A673 (cell line): ENCODE data around the gene ADRM1. TPM values are rescaled to one million over a fixed set of nuclear protein-coding genes. Genes with fewer than 3 reads are reported as not detected.

Source experiments
- BruUV-seq: library from RNA; stranded (reverse); fragments of 400-500 nt; replicated peaks from 2 replicates; lab custom pipeline; 2021; lab: Mats Ljungman, UMichigan
- CTCF ChIA-PET: fragments of 300-600 bp; sonication (Branson Sonifier 250); formaldehyde crosslinking; loops from one replicate; lab custom pipeline; 2022; ENCODE audit warnings: antibody characterized with exemption; lab: Charles Lee
- POLR2A ChIA-PET: fragments of 300-600 bp; sonication (Branson Sonifier 250); formaldehyde crosslinking; loops from one replicate; lab custom pipeline; 2022; ENCODE audit warnings: antibody characterized with exemption; ENCODE audit not compliant: low non-redundant PET; lab: Charles Lee
- DNase-seq: peaks from one replicate; pipeline ENCODE4 v3.0.0-alpha.2; 2015; ENCODE audit warnings: low spot score
- H3K27ac ChIP-seq: fragments of 200-600 bp; sonication (generic); 2 replicates; pipeline ENCODE4 v1.5.1; 2016; ENCODE audit warnings: mixed run types, low read depth, mild to moderate bottlenecking, mixed read lengths, antibody characterized with exemption, low read length; ENCODE audit not compliant: poor library complexity, severe bottlenecking
- H3K27me3 ChIP-seq: fragments of 200-600 bp; sonication (generic); replicated peaks from 2 replicates; pipeline ENCODE4 v1.6.1; 2017; ENCODE audit warnings: mixed run types, low read depth, mild to moderate bottlenecking, mixed read lengths, antibody characterized with exemption, low read length; ENCODE audit not compliant: insufficient read depth, poor library complexity
- H3K36me3 ChIP-seq: fragments of 200-600 bp; sonication (generic); 2 replicates; pipeline ENCODE4 v1.6.1; 2016; ENCODE audit warnings: mixed run types, mild to moderate bottlenecking, mixed read lengths, antibody characterized with exemption, low read length; ENCODE audit not compliant: insufficient read depth, poor library complexity, severe bottlenecking
- H3K4me1 ChIP-seq: fragments of 200-600 bp; sonication (generic); 2 replicates; pipeline ENCODE4 v1.6.1; 2017; ENCODE audit warnings: mixed run types, mild to moderate bottlenecking, mixed read lengths, antibody characterized with exemption, low read length; ENCODE audit not compliant: insufficient read depth, poor library complexity, severe bottlenecking
- H3K4me3 ChIP-seq: fragments of 200-600 bp; sonication (generic); 2 replicates; pipeline ENCODE4 v1.5.1; 2016; ENCODE audit warnings: low read depth, mixed run types, mild to moderate bottlenecking, mixed read lengths, low read length; ENCODE audit not compliant: poor library complexity, severe bottlenecking
- H3K9me3 ChIP-seq: fragments of 200-600 bp; sonication (generic); 2 replicates; pipeline ENCODE4 v1.6.1; 2016; ENCODE audit warnings: mixed run types, low read depth, mild to moderate bottlenecking, mixed read lengths, antibody characterized with exemption, low read length; ENCODE audit not compliant: poor library complexity, severe bottlenecking
- CTCF ChIP-seq: fragments of 300-800, 200-600 bp; sonication (generic); conservative IDR thresholded peaks from 2 replicates; pipeline ENCODE4 v1.5.1; 2017; ENCODE audit warnings: low read depth, mild to moderate bottlenecking, antibody characterized with exemption, low read length, moderate library complexity, mixed read lengths
- EZH2 ChIP-seq: fragments of 200-600 bp; sonication (generic); IDR thresholded peaks from 2 replicates; pipeline ENCODE4 v1.6.1; 2017; ENCODE audit warnings: borderline replicate concordance, low read depth, mild to moderate bottlenecking, mixed read lengths, antibody characterized with exemption, low read length; ENCODE audit not compliant: poor library complexity, severe bottlenecking
- intact Hi-C: fragments of 100-400 bp; cut with micrococcal nuclease; formaldehyde crosslinking; loops from one replicate; pipeline ENCODE4 v1.10.0; 2022; ENCODE audit not compliant: unreplicated experiment
- total RNA-seq: library from RNA; stranded (reverse); gene quantifications from 2 replicates; pipeline ENCODE4 v1.2.3, GENCODE V29; 2021

ADRM1 gene
- total RNA-seq, 1 experiment from 2014 or later, result 252 TPM

- Histone ChIP-seq H3K27me3 (no peaks in the 10 kb centered on the region), H3K36me3 (peaks cover 7% of the 10 kb centered on the region), H3K4me1 (no peaks in the 10 kb centered on the region), H3K27ac (no peak overlapping the region), H3K4me3 (no peak overlapping the region), H3K9me3 (no peaks in the 10 kb centered on the region)
- no peak for DNase-seq
- POLR2A ChIA-PET, result no interaction called here
- CTCF ChIA-PET, result interaction anchor here (0.6 kb wide), 1 partner anchor 228 kb away, joined by 6 read pairs; no protein-coding TSS in a partner anchor
- intact Hi-C loops, result no loop called here
- BruUV-seq, result no TSS peak
- TF ChIP-seq EZH2 (no peak), CTCF (no peak)
Measured at GRCh38 chr20:62272200-62272599, 30.6 kb upstream of the ADRM1 start.

DNA sequence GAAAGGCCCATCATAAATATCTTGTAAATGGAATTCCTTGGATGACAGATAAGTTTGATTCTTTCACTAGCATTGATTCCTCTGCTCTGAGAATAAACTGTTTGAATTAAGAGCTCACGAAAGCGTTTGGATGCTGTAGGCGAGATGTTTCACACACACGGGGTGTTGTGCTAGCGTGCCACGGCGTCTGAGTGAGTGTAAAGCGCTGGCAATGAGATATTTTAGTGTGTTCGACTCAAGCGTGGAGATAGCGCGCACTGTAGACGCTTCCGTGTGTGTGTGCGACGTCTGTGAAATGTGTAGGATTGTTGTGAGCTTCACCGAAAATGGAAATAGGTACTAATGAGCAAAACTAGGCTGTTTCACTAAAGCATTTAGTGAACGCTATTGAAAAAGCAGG, 29.4 kb upstream of the ADRM1 start:
- DNase-seq, result no peak
- Histone ChIP-seq H3K27ac (no peak overlapping the region), H3K27me3 (no peaks in the 10 kb centered on the region), H3K36me3 (peaks cover 7% of the 10 kb centered on the region), H3K4me3 (no peak overlapping the region), H3K9me3 (no peaks in the 10 kb centered on the region), H3K4me1 (no peaks in the 10 kb centered on the region)
- TF ChIP-seq EZH2, result no peak
- TF ChIP-seq CTCF, result no peak
- POLR2A ChIA-PET, result no interaction called here
- intact Hi-C loops, result no loop called here
- BruUV-seq, result no TSS peak
- CTCF ChIA-PET, result no interaction called here

GRCh38 chr20:62274332-62274950, 28.4 kb upstream of the ADRM1 start:
- Histone ChIP-seq H3K27ac (no peak overlapping the region), H3K36me3 (peaks cover 9% of the 10 kb centered on the region), H3K4me3 (no peak overlapping the region), H3K9me3 (no peaks in the 10 kb centered on the region), H3K27me3 (no peaks in the 10 kb centered on the region), H3K4me1 (no peaks in the 10 kb centered on the region)
- POLR2A ChIA-PET, result no interaction called here
- intact Hi-C loops, result no loop called here
- TF ChIP-seq CTCF (no peak), EZH2 (no peak)
- BruUV-seq, result no TSS peak
- CTCF ChIA-PET, result no interaction called here
- DNase-seq, result no peak
